Measurements from ENCODE around the gene PPP2R5B.

PPP2R5B gene

DNA sequence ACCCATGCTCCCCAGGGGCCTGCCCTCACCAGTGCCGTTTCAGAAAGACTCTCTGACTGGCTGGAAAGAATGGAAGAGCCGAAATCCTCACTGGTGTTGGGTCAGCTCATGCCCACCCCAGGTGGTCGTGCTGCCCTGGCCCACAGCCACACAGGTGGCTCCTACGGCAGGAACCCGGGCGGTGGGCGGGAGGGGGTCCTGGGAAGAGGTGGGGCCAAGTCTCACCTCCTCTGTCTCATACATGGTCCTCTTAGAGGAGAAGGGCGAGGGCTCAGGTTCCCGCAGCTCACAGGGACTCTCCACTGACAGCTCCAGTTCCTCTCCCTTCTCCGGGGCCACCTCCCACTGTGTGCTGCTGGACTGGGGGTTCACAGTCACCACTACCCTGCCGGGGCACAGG, 15.7 kb upstream of the PPP2R5B start:
- TF ChIP-seq, protein P1, sequence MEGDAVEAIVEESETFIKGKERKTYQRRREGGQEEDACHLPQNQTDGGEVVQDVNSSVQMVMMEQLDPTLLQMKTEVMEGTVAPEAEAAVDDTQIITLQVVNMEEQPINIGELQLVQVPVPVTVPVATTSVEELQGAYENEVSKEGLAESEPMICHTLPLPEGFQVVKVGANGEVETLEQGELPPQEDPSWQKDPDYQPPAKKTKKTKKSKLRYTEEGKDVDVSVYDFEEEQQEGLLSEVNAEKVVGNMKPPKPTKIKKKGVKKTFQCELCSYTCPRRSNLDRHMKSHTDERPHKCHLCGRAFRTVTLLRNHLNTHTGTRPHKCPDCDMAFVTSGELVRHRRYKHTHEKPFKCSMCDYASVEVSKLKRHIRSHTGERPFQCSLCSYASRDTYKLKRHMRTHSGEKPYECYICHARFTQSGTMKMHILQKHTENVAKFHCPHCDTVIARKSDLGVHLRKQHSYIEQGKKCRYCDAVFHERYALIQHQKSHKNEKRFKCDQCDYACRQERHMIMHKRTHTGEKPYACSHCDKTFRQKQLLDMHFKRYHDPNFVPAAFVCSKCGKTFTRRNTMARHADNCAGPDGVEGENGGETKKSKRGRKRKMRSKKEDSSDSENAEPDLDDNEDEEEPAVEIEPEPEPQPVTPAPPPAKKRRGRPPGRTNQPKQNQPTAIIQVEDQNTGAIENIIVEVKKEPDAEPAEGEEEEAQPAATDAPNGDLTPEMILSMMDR (IDR thresholded peaks at IDR 0.05; ENCODE audit: low read length, missing control alignments) = no peak
- no peak overlapping the region for H3K4me3 ChIP-seq (replicated peaks; ENCODE audit: low read depth, low read length)

DNA sequence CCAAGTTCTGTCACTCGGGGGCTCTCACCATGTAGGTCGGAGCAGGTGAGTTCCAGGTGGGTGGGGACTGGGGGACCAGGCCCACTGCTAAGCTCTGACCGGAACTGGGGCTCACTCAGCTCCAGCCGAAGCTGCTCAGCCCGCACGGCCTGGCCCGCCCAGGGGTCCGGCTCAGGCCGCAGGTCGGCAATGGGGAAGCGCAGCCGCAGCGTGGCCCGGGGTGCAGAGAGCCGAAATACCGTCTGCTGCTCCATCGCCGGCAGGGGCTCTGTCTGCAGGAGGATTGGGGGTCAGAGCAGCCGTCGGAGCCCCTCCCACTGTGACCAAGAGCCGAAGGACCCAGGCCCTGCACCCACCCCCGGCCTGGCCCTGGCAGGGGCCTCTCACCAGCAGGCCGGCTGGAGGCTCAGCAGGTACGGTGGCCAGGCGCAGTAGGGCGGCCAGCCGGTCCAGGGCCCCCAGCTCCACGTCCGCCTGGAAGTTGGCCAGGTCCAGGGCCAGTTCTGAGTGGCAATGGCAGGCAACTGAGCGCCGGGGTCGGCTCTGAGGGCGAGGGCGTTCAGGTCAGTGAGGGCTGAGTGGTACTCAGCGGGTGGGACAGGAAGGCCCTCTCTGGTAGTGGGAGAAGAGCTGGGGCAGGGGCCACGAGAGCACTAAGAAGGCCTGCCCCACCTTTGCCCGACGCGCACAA, 14.7 kb upstream of the PPP2R5B start:
- H3K4me3 ChIP-seq (replicated peaks; ENCODE audit: low read depth, low read length) = no peak overlapping the region
- no peak for DNase-seq (ENCODE audit: low read depth)
- TF ChIP-seq, protein P1 (IDR thresholded peaks at IDR 0.05; ENCODE audit: low read length, missing control alignments) = no peak

More for the DNA sequence above, 15.7 kb upstream of the PPP2R5B start:
- DNase-seq (ENCODE audit: low read depth) = no peak

DNA sequence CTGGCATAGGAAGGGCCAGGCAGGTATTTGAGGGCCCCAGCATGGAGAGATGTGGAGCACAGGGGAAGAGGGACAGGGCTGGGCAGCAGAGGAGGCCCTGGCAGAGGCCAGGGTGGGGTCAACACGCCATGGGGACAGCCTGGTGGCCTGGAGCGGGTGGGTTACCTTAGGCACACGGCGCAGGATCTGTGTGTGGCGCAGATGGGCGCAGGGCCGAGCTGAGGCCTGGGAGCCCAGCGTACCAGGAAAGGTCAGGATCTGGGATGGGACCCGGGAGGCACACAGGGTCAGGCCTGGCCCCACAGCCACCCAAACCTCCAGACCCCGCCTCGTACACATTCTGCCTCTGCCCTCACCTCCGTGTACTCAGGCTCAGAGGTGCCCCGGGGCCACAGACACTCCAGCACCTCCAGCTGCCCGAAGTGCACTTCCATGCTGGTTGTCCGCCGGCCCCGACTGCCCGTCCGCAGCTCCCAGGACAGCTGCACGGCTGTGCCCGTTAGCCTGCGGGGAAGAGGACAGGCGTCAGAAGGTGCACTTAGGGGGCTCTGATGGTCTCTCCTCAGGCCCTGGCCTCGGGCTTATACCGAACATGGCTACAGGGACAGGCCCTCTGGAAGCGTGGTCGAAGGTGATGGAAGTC, 13.9 kb upstream of the PPP2R5B start:
- TF ChIP-seq, protein P1 (IDR thresholded peaks at IDR 0.05; ENCODE audit: low read length, missing control alignments) = no peak
- no peak for DNase-seq (ENCODE audit: low read depth)
- H3K4me3 ChIP-seq (replicated peaks; ENCODE audit: low read depth, low read length) = no peak overlapping the region

DNA sequence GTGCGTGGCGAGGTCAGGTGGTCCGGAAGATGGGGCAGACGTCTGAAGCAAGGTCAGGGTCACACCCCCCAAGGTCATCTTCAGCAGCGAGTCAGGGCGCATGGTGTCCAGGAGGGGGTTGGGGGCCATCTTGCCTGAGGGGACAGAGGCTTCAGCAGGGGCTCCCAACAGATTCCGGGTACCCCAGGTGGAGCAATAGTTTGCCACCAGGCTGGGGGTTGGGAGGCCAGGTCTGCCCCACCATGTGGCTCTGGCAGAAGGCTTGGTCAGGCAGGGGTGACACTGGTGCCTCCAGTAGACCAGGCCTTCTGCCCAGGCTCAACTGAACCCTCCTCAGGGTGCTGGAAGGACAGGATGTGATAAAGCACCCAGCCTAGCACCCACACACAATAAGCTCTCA, 13.3 kb upstream of the PPP2R5B start:
- DNase-seq (ENCODE audit: low read depth) = no peak
- TF ChIP-seq, protein P1 (IDR thresholded peaks at IDR 0.05; ENCODE audit: low read length, missing control alignments) = no peak
- no peak overlapping the region for H3K4me3 ChIP-seq (replicated peaks; ENCODE audit: low read depth, low read length)

DNA sequence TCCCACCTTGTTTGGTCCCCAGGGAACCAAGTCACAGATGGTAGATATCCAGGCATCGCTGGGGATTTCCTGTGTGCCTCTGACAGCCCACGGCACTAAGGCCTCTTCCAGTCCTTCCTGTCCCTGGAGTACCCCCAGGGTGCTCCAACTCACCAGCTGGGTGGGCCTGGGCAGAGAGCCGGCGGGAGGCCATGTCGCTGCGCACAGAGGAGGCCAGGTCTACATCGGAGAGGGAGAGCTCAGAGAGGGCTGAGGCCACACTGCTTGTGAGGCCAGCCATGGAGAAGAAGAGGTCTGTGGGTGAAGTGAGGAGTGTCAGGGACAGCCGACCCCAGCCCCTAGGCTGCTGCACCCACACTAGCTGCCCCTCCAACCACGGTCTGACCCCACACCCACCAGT, 12.8 kb upstream of the PPP2R5B start:
- no peak overlapping the region for H3K4me3 ChIP-seq (replicated peaks; ENCODE audit: low read depth, low read length)
- TF ChIP-seq, protein P1 (IDR thresholded peaks at IDR 0.05; ENCODE audit: low read length, missing control alignments) = no peak
- DNase-seq (ENCODE audit: low read depth) = no peak

DNA sequence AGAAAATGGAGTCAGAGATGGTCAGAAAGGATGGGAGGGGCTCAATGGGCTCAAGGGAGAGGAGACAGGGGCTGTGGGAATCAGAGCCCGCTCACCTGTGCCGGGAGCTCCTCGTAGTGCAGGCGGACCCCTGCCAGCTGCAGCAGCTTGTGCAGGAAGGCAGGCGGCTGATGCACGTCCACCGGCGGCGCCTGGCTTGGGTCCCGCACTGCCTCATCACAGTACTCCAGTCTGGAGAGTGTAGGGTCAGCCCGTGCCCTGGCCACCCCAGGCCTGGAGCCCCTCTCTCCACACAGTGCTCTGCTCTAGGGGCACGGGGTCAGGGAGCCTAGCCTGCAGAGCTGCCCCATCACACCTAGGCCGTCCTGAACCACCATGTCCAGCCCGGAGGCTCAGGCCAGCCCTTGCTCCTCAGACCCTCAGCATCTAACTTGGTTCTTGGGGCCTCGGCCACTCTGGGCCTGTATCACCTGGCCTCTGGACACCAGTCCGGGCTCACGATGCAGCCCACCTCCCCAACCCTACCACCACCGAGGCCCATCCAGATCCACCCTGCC, 11.2 kb upstream of the PPP2R5B start:
- no peak for DNase-seq (ENCODE audit: low read depth)
- H3K4me3 ChIP-seq (replicated peaks; ENCODE audit: low read depth, low read length) = no peak overlapping the region
- TF ChIP-seq, protein P1 (IDR thresholded peaks at IDR 0.05; ENCODE audit: low read length, missing control alignments) = no peak
